GM12878 (cell line): Measurements from ENCODE around the gene CRY1. TPM values are rescaled to one million over a fixed set of nuclear protein-coding genes. Genes with fewer than 3 reads are reported as not detected.
A peak's percentile ranks its signal among the peaks of the same experiment; 100 is the strongest.

Experiments
- BCL11A ChIP-seq: IDR thresholded peaks from 2 replicates; pipeline ENCODE4 v1.6.1; 2011; ENCODE audit warnings: low read depth, low read length
- CREM ChIP-seq: IDR thresholded peaks from 2 replicates; pipeline ENCODE4 v1.6.1; 2014; ENCODE audit warnings: antibody characterized with exemption, low read depth
- EZH2 ChIP-seq: IDR thresholded peaks from 2 replicates; pipeline ENCODE4 v1.6.1; 2012; ENCODE audit warnings: low read depth, mild to moderate bottlenecking, control low read depth, inconsistent platforms, low read length, borderline replicate concordance; ENCODE audit not compliant: control insufficient read depth
- HDGF ChIP-seq: fragments of 450-650 bp; IDR thresholded peaks from 2 replicates; pipeline ENCODE4 v1.6.1; 2016; ENCODE audit warnings: antibody characterized with exemption
- KDM1A ChIP-seq: fragments of 200-600 bp; sonication (generic); IDR thresholded peaks from 2 replicates; pipeline ENCODE4 v1.6.1; 2016; ENCODE audit warnings: borderline replicate concordance
- MTA2 ChIP-seq: fragments of 450-650 bp; IDR thresholded peaks from 2 replicates; pipeline ENCODE4 v1.6.1; 2016; ENCODE audit warnings: low read depth, mild to moderate bottlenecking, moderate library complexity
- NR2F1 ChIP-seq: fragments of 450-650 bp; conservative IDR thresholded peaks from 2 replicates; pipeline ENCODE4 v1.6.1; 2017; ENCODE audit warnings: mild to moderate bottlenecking
- POLR2AphosphoS2 ChIP-seq: IDR thresholded peaks from 2 replicates; pipeline ENCODE4 v1.6.1; 2011; ENCODE audit warnings: low read depth, mild to moderate bottlenecking, low read length, improper control_type of control experiment, moderate library complexity
- RFX5 ChIP-seq: IDR thresholded peaks from 2 replicates; pipeline ENCODE4 v1.6.1; 2011; ENCODE audit warnings: low read depth, low read length, improper control_type of control experiment
- RUNX3 ChIP-seq: IDR thresholded peaks from 2 replicates; pipeline ENCODE4 v1.6.1; 2012; ENCODE audit warnings: low read length, inconsistent platforms
- YY1 ChIP-seq: IDR thresholded peaks from 2 replicates; pipeline ENCODE4 v1.6.1; 2011; ENCODE audit warnings: low read depth, mild to moderate bottlenecking, low read length
- ZNF207 ChIP-seq: fragments of 450-650 bp; IDR thresholded peaks from 2 replicates; pipeline ENCODE4 v1.6.1; 2014; ENCODE audit warnings: antibody characterized with exemption, mild to moderate bottlenecking, borderline replicate concordance
- polyA plus RNA-seq, 11 experiments: library from polyadenylated mRNA; depleted of rRNA in 4 of 11; unstranded in 6 of 11; stranded (reverse) in 5 of 11; fragments of >200 nt; fragmentation: Nextera tagmentation in 4 of 11; fragmentation: Illumina TruSeq in 1 of 11; extraction: Ambion mirVana in 4 of 11; extraction: Trizol in 1 of 11; gene quantifications; 1 replicate in 1 of 11; 2 replicates in 10 of 11; pipeline versions ENCODE4 v1.2.1 to v1.2.3, GENCODE V29; 2011 to 2016; ENCODE audit warnings: inconsistent platforms in 2 of 11, missing spikeins in 2 of 11, low read depth in 1 of 11
- total RNA-seq, 4 experiments: library from RNA; depleted of rRNA in 3 of 4; stranded (reverse); fragments of >200 nt in 3 of 4; fragmentation: Illumina TruSeq in 1 of 4; extraction: Trizol in 1 of 4; gene quantifications; 2 replicates each; pipeline versions ENCODE4 v1.2.1 to v1.2.3, GENCODE V29; 2013 to 2021
- TF ChIP-seq, protein P1 (sequence below): fragments of 450-650 bp; IDR thresholded peaks from 2 replicates; pipeline ENCODE4 v1.6.1; 2017; ENCODE audit warnings: mild to moderate bottlenecking, moderate library complexity
- TF ChIP-seq, protein P2 (sequence below): fragments of 450-650 bp; formaldehyde crosslinking; IDR thresholded peaks from 2 replicates; pipeline ENCODE4 v1.5.0; 2022; ENCODE audit warnings: mild to moderate bottlenecking, missing genetic modification characterization
- TF ChIP-seq, protein P3 (sequence below): IDR thresholded peaks from 2 replicates; pipeline ENCODE4 v1.6.1; 2012; ENCODE audit warnings: improper control_type of control experiment, low read depth, low read length; ENCODE audit not compliant: insufficient replicate concordance

CRY1 gene
- total and polyA plus RNA-seq, 10 of the 15 experiments (the other 5 are each of a cell fraction or from before 2014, with no cell fraction given), result 1.6 to 10.9 (median 5.4) TPM

DNA sequence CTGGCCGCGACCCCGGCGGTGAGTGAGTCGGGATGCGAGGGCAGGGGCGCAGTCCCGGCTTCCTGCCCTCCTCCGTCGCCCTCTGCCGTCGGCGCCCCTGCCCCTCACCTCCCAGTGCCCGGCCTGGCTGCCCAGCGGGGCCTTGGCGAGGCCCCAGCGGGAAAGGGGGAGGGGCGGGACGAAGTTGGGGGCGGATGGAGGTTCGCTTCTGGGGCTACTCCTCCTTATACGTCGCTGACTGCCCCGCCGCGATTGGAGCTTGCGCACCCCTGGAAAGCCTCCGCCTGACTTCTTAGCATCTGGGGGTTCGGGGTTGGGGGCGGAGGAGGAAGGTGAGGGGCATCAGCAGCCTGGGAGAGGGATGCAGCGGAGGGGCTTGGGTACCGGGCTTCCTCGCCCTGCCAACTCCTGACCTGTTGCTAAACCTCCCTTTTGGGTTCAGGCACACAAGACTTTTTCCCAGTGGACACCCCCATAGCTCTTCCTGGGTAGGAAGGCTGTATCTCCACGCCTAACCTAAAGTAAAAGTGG lies 137.2 kb downstream of the CRY1 start (continued):
- TF ChIP-seq POLR2AphosphoS2 (0 out of 2 replicates have a peak, but pooled peaks have one; percentile 11), MTA2 (0 out of 2 replicates have a peak, but pooled peaks have one; percentile 3), HDGF (no peak), RUNX3 (no peak), RFX5 (no peak), NR2F1 (no peak; the same call in 1 of the 2 replicates), EZH2 (no peak), BCL11A (no peak), CREM (0 out of 2 replicates have a peak, but pooled peaks have one; percentile 0), KDM1A (no peak), ZNF207 (0 out of 2 replicates have a peak, but pooled peaks have one; percentile 20), YY1 (no peak)
- TF ChIP-seq, protein P1, sequence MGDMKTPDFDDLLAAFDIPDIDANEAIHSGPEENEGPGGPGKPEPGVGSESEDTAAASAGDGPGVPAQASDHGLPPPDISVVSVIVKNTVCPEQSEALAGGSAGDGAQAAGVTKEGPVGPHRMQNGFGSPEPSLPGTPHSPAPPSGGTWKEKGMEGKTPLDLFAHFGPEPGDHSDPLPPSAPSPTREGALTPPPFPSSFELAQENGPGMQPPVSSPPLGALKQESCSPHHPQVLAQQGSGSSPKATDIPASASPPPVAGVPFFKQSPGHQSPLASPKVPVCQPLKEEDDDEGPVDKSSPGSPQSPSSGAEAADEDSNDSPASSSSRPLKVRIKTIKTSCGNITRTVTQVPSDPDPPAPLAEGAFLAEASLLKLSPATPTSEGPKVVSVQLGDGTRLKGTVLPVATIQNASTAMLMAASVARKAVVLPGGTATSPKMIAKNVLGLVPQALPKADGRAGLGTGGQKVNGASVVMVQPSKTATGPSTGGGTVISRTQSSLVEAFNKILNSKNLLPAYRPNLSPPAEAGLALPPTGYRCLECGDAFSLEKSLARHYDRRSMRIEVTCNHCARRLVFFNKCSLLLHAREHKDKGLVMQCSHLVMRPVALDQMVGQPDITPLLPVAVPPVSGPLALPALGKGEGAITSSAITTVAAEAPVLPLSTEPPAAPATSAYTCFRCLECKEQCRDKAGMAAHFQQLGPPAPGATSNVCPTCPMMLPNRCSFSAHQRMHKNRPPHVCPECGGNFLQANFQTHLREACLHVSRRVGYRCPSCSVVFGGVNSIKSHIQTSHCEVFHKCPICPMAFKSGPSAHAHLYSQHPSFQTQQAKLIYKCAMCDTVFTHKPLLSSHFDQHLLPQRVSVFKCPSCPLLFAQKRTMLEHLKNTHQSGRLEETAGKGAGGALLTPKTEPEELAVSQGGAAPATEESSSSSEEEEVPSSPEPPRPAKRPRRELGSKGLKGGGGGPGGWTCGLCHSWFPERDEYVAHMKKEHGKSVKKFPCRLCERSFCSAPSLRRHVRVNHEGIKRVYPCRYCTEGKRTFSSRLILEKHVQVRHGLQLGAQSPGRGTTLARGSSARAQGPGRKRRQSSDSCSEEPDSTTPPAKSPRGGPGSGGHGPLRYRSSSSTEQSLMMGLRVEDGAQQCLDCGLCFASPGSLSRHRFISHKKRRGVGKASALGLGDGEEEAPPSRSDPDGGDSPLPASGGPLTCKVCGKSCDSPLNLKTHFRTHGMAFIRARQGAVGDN, result 0 out of 2 replicates have a peak, but pooled peaks have one; percentile 40
- TF ChIP-seq, protein P2, sequence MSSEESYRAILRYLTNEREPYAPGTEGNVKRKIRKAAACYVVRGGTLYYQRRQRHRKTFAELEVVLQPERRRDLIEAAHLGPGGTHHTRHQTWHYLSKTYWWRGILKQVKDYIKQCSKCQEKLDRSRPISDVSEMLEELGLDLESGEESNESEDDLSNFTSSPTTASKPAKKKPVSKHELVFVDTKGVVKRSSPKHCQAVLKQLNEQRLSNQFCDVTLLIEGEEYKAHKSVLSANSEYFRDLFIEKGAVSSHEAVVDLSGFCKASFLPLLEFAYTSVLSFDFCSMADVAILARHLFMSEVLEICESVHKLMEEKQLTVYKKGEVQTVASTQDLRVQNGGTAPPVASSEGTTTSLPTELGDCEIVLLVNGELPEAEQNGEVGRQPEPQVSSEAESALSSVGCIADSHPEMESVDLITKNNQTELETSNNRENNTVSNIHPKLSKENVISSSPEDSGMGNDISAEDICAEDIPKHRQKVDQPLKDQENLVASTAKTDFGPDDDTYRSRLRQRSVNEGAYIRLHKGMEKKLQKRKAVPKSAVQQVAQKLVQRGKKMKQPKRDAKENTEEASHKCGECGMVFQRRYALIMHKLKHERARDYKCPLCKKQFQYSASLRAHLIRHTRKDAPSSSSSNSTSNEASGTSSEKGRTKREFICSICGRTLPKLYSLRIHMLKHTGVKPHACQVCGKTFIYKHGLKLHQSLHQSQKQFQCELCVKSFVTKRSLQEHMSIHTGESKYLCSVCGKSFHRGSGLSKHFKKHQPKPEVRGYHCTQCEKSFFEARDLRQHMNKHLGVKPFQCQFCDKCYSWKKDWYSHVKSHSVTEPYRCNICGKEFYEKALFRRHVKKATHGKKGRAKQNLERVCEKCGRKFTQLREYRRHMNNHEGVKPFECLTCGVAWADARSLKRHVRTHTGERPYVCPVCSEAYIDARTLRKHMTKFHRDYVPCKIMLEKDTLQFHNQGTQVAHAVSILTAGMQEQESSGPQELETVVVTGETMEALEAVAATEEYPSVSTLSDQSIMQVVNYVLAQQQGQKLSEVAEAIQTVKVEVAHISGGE (CRISPR knock-in tag), result no peak
- TF ChIP-seq, protein P3, sequence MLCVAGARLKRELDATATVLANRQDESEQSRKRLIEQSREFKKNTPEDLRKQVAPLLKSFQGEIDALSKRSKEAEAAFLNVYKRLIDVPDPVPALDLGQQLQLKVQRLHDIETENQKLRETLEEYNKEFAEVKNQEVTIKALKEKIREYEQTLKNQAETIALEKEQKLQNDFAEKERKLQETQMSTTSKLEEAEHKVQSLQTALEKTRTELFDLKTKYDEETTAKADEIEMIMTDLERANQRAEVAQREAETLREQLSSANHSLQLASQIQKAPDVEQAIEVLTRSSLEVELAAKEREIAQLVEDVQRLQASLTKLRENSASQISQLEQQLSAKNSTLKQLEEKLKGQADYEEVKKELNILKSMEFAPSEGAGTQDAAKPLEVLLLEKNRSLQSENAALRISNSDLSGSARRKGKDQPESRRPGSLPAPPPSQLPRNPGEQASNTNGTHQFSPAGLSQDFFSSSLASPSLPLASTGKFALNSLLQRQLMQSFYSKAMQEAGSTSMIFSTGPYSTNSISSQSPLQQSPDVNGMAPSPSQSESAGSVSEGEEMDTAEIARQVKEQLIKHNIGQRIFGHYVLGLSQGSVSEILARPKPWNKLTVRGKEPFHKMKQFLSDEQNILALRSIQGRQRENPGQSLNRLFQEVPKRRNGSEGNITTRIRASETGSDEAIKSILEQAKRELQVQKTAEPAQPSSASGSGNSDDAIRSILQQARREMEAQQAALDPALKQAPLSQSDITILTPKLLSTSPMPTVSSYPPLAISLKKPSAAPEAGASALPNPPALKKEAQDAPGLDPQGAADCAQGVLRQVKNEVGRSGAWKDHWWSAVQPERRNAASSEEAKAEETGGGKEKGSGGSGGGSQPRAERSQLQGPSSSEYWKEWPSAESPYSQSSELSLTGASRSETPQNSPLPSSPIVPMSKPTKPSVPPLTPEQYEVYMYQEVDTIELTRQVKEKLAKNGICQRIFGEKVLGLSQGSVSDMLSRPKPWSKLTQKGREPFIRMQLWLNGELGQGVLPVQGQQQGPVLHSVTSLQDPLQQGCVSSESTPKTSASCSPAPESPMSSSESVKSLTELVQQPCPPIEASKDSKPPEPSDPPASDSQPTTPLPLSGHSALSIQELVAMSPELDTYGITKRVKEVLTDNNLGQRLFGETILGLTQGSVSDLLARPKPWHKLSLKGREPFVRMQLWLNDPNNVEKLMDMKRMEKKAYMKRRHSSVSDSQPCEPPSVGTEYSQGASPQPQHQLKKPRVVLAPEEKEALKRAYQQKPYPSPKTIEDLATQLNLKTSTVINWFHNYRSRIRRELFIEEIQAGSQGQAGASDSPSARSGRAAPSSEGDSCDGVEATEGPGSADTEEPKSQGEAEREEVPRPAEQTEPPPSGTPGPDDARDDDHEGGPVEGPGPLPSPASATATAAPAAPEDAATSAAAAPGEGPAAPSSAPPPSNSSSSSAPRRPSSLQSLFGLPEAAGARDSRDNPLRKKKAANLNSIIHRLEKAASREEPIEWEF, result no peak
